Measurements from ENCODE around the gene ADAM30.

Gene ADAM30

GRCh38 chr1:119924948-119925898 is 28.9 kb upstream of the ADAM30 start:
- no peak for DNase-seq

GRCh38 chr1:119920104-119920968 is 24.0 kb upstream of the ADAM30 start:
- Histone ChIP-seq H3K27ac (ENCODE audit: insufficient read depth, low read length, poor library complexity, severe bottlenecking) (no peak overlapping the region), H3K9me3 (ENCODE audit: control insufficient read depth, low read length) (no peaks in the 10 kb centered on the region), H3K4me3 (ENCODE audit: insufficient read depth, low read depth, low read length, poor library complexity, severe bottlenecking) (no peak overlapping the region), H3K4me1 (ENCODE audit: control insufficient read depth, insufficient read depth, low read length, poor library complexity, severe bottlenecking) (no peaks in the 10 kb centered on the region), H3K27me3 (replicated peaks; ENCODE audit: control insufficient read depth, insufficient read depth, low read length, poor library complexity, severe bottlenecking) (no peaks in the 10 kb centered on the region), H3K36me3 (ENCODE audit: control insufficient read depth, insufficient read depth, low read length) (peaks cover 97% of the 10 kb centered on the region)
- DNase-seq = no peak

More at GRCh38 chr1:119924948-119925898, 28.9 kb upstream of the ADAM30 start:
- H3K27me3 ChIP-seq (replicated peaks; ENCODE audit: control insufficient read depth, insufficient read depth, low read length, poor library complexity, severe bottlenecking) = no peaks in the 10 kb centered on the region
- H3K4me3 ChIP-seq (ENCODE audit: insufficient read depth, low read depth, low read length, poor library complexity, severe bottlenecking) = no peak overlapping the region
- no peak overlapping the region for H3K27ac ChIP-seq (ENCODE audit: insufficient read depth, low read length, poor library complexity, severe bottlenecking)
- H3K9me3 ChIP-seq (ENCODE audit: control insufficient read depth, low read length) = no peaks in the 10 kb centered on the region
- H3K4me1 ChIP-seq (ENCODE audit: control insufficient read depth, insufficient read depth, low read length, poor library complexity, severe bottlenecking) = no peaks in the 10 kb centered on the region
- peaks cover 83% of the 10 kb centered on the region for H3K36me3 ChIP-seq (ENCODE audit: control insufficient read depth, insufficient read depth, low read length)

GRCh38 chr1:119919241-119919640 is 22.9 kb upstream of the ADAM30 start:
- Histone ChIP-seq H3K4me1 (ENCODE audit: control insufficient read depth, insufficient read depth, low read length, poor library complexity, severe bottlenecking) (no peaks in the 10 kb centered on the region), H3K27me3 (replicated peaks; ENCODE audit: control insufficient read depth, insufficient read depth, low read length, poor library complexity, severe bottlenecking) (no peaks in the 10 kb centered on the region), H3K4me3 (ENCODE audit: insufficient read depth, low read depth, low read length, poor library complexity, severe bottlenecking) (no peak overlapping the region), H3K27ac (ENCODE audit: insufficient read depth, low read length, poor library complexity, severe bottlenecking) (no peak overlapping the region), H3K9me3 (ENCODE audit: control insufficient read depth, low read length) (no peaks in the 10 kb centered on the region), H3K36me3 (ENCODE audit: control insufficient read depth, insufficient read depth, low read length) (peaks cover 98% of the 10 kb centered on the region)
- no peak for DNase-seq

- no peak overlapping the region for H3K27ac ChIP-seq (ENCODE audit: insufficient read depth, low read length, poor library complexity, severe bottlenecking)
- peaks cover 91% of the 10 kb centered on the region for H3K36me3 ChIP-seq (ENCODE audit: control insufficient read depth, insufficient read depth, low read length)
- no peak overlapping the region for H3K4me3 ChIP-seq (ENCODE audit: insufficient read depth, low read depth, low read length, poor library complexity, severe bottlenecking)
Measured at GRCh38 chr1:119918301-119918700, 22.0 kb upstream of the ADAM30 start.

GRCh38 chr1:119917304-119918055 is 21.2 kb upstream of the ADAM30 start:
- no peak overlapping the region for H3K27ac ChIP-seq (ENCODE audit: insufficient read depth, low read length, poor library complexity, severe bottlenecking)
- H3K36me3 ChIP-seq (ENCODE audit: control insufficient read depth, insufficient read depth, low read length) = peaks cover 83% of the 10 kb centered on the region
- DNase-seq = no peak
- H3K27me3 ChIP-seq (replicated peaks; ENCODE audit: control insufficient read depth, insufficient read depth, low read length, poor library complexity, severe bottlenecking) = no peaks in the 10 kb centered on the region
- H3K4me1 ChIP-seq (ENCODE audit: control insufficient read depth, insufficient read depth, low read length, poor library complexity, severe bottlenecking) = no peaks in the 10 kb centered on the region
- no peak overlapping the region for H3K4me3 ChIP-seq (ENCODE audit: insufficient read depth, low read depth, low read length, poor library complexity, severe bottlenecking)
- H3K9me3 ChIP-seq (ENCODE audit: control insufficient read depth, low read length) = no peaks in the 10 kb centered on the region

More at GRCh38 chr1:119918301-119918700, 22.0 kb upstream of the ADAM30 start:
- no peaks in the 10 kb centered on the region for H3K4me1 ChIP-seq (ENCODE audit: control insufficient read depth, insufficient read depth, low read length, poor library complexity, severe bottlenecking)
- DNase-seq = no peak
- no peaks in the 10 kb centered on the region for H3K27me3 ChIP-seq (replicated peaks; ENCODE audit: control insufficient read depth, insufficient read depth, low read length, poor library complexity, severe bottlenecking)
- H3K9me3 ChIP-seq (ENCODE audit: control insufficient read depth, low read length) = no peaks in the 10 kb centered on the region

GRCh38 chr1:119915517-119915916 is 19.2 kb upstream of the ADAM30 start:
- no peaks in the 10 kb centered on the region for H3K9me3 ChIP-seq (ENCODE audit: control insufficient read depth, low read length)
- no peak for DNase-seq
- H3K36me3 ChIP-seq (ENCODE audit: control insufficient read depth, insufficient read depth, low read length) = peaks cover 63% of the 10 kb centered on the region
- H3K27me3 ChIP-seq (replicated peaks; ENCODE audit: control insufficient read depth, insufficient read depth, low read length, poor library complexity, severe bottlenecking) = no peaks in the 10 kb centered on the region
- no peaks in the 10 kb centered on the region for H3K4me1 ChIP-seq (ENCODE audit: control insufficient read depth, insufficient read depth, low read length, poor library complexity, severe bottlenecking)
- H3K4me3 ChIP-seq (ENCODE audit: insufficient read depth, low read depth, low read length, poor library complexity, severe bottlenecking) = no peak overlapping the region
- no peak overlapping the region for H3K27ac ChIP-seq (ENCODE audit: insufficient read depth, low read length, poor library complexity, severe bottlenecking)

GRCh38 chr1:119914071-119914470 is 17.8 kb upstream of the ADAM30 start:
- Histone ChIP-seq H3K36me3 (ENCODE audit: control insufficient read depth, insufficient read depth, low read length) (peaks cover 50% of the 10 kb centered on the region), H3K9me3 (ENCODE audit: control insufficient read depth, low read length) (no peaks in the 10 kb centered on the region), H3K27me3 (replicated peaks; ENCODE audit: control insufficient read depth, insufficient read depth, low read length, poor library complexity, severe bottlenecking) (no peaks in the 10 kb centered on the region), H3K4me1 (ENCODE audit: control insufficient read depth, insufficient read depth, low read length, poor library complexity, severe bottlenecking) (no peaks in the 10 kb centered on the region), H3K27ac (ENCODE audit: insufficient read depth, low read length, poor library complexity, severe bottlenecking) (no peak overlapping the region), H3K4me3 (ENCODE audit: insufficient read depth, low read depth, low read length, poor library complexity, severe bottlenecking) (no peak overlapping the region)
- DNase-seq = no peak

GRCh38 chr1:119912963-119913362 is 16.6 kb upstream of the ADAM30 start:
- DNase-seq = no peak
- H3K4me3 ChIP-seq (ENCODE audit: insufficient read depth, low read depth, low read length, poor library complexity, severe bottlenecking) = no peak overlapping the region
- H3K27me3 ChIP-seq (replicated peaks; ENCODE audit: control insufficient read depth, insufficient read depth, low read length, poor library complexity, severe bottlenecking) = no peaks in the 10 kb centered on the region
- no peak overlapping the region for H3K27ac ChIP-seq (ENCODE audit: insufficient read depth, low read length, poor library complexity, severe bottlenecking)
- no peaks in the 10 kb centered on the region for H3K9me3 ChIP-seq (ENCODE audit: control insufficient read depth, low read length)
- no peaks in the 10 kb centered on the region for H3K4me1 ChIP-seq (ENCODE audit: control insufficient read depth, insufficient read depth, low read length, poor library complexity, severe bottlenecking)
- H3K36me3 ChIP-seq (ENCODE audit: control insufficient read depth, insufficient read depth, low read length) = peaks cover 39% of the 10 kb centered on the region

- Histone ChIP-seq H3K36me3 (ENCODE audit: control insufficient read depth, insufficient read depth, low read length) (peaks cover 27% of the 10 kb centered on the region), H3K27ac (ENCODE audit: insufficient read depth, low read length, poor library complexity, severe bottlenecking) (no peak overlapping the region), H3K4me3 (ENCODE audit: insufficient read depth, low read depth, low read length, poor library complexity, severe bottlenecking) (no peak overlapping the region), H3K27me3 (replicated peaks; ENCODE audit: control insufficient read depth, insufficient read depth, low read length, poor library complexity, severe bottlenecking) (no peaks in the 10 kb centered on the region), H3K4me1 (ENCODE audit: control insufficient read depth, insufficient read depth, low read length, poor library complexity, severe bottlenecking) (no peaks in the 10 kb centered on the region), H3K9me3 (ENCODE audit: control insufficient read depth, low read length) (no peaks in the 10 kb centered on the region)
- DNase-seq = no peak
Measured at GRCh38 chr1:119911775-119912174, 15.5 kb upstream of the ADAM30 start.
